Kidney (tissue), 14 donors: ENCODE data around the gene CARMIL3. TPM values are rescaled to one million over a fixed set of nuclear protein-coding genes. Genes with fewer than 3 reads are reported as not detected.

Source experiments
- DNase-seq, 5 donors: peaks; one replicate each; pipeline ENCODE4 v3.0.0-alpha.2; 2013 to 2020
- FAIRE-seq: peaks from 2 replicates; lab custom pipeline; 2012; peaks lifted over from hg19 to GRCh38; lab: Jason Lieb, UNC
- H3K27ac ChIP-seq, 2 donors: one replicate each; pipeline ENCODE4 v1.7.0; 2013; ENCODE audit warnings: low read depth in 2 of 2, low read length in 2 of 2, inconsistent platforms in 1 of 2
- H3K27me3 ChIP-seq: one replicate; pipeline ENCODE4 v1.7.1; 2013; ENCODE audit warnings: low read length, inconsistent platforms; ENCODE audit not compliant: control insufficient read depth, insufficient read depth
- H3K36me3 ChIP-seq, 3 donors: one replicate each; pipeline versions ENCODE4 v1.7.0 to v1.7.1; 2013; ENCODE audit warnings: low read length in 3 of 3, control low read depth in 1 of 3, inconsistent platforms in 1 of 3; ENCODE audit not compliant: insufficient read depth in 3 of 3, control insufficient read depth in 2 of 3
- H3K4me1 ChIP-seq, 3 donors: one replicate each; pipeline versions ENCODE4 v1.7.0 to v1.7.1; 2013; ENCODE audit warnings: low read length in 3 of 3, inconsistent platforms in 1 of 3, low read depth in 1 of 3; ENCODE audit not compliant: control insufficient read depth in 2 of 3, insufficient read depth in 2 of 3
- H3K4me3 ChIP-seq, 3 donors: one replicate each; pipeline versions ENCODE4 v1.7.0 to v1.8.1; 2013; ENCODE audit warnings: low read length in 3 of 3, control low read depth in 1 of 3, inconsistent platforms in 1 of 3
- H3K9ac ChIP-seq, 3 donors: one replicate each; pipeline versions ENCODE4 v1.7.0 to v1.7.1; 2013; ENCODE audit warnings: low read length in 3 of 3, control low read depth in 1 of 3, inconsistent platforms in 1 of 3
- H3K9me3 ChIP-seq, 3 donors: one replicate each; pipeline versions ENCODE4 v1.7.0 to v1.7.1; 2013; ENCODE audit warnings: low read length in 3 of 3, control low read depth in 1 of 3, inconsistent platforms in 1 of 3; ENCODE audit not compliant: control insufficient read depth in 2 of 3, insufficient read depth in 1 of 3
- CTCF ChIP-seq: IDR thresholded peaks from 3 replicates; pipeline ENCODE4 v1.5.1; 2012; ENCODE audit warnings: mild to moderate bottlenecking, moderate library complexity, borderline replicate concordance; ENCODE audit not compliant: insufficient read depth; ENCODE audit errors: extremely low read depth
- intact Hi-C: fragments of 100-400 bp; cut with DNase I; formaldehyde crosslinking; loops from one replicate; pipeline ENCODE4 v1.11.1; 2022
- polyA plus RNA-seq: library from polyadenylated mRNA; stranded (reverse); fragments of 350-450 nt; fragmentation: Illumina TruSeq; extraction: RNeasy Lipid Tissue Mini Kit (QIAGEN cat#74804); gene quantifications from one replicate; pipeline ENCODE4 v1.2.3, GENCODE V29; 2014; ENCODE audit warnings: low read depth, low replicate concordance; ENCODE audit not compliant: insufficient read depth
- total RNA-seq: library from RNA; stranded (reverse); fragmentation: NEBNext Ultra II Directional; extraction: Animal tissue kit (Norgen Biotek cat#: 25700); gene quantifications from one replicate; pipeline ENCODE4 v1.2.1, GENCODE V29; 2021
- donor health status: control.
- donor health status: control.
- donor health status: control.
- donor health status: control.
- donor health status: control.
- donor health status: DM: yes; HTN: yes; CAD: no.
- donor health status: Normal renal cell carcinoma (clear cell type).

The CARMIL3 gene
- total and polyA plus RNA-seq, 2 donors from 2014 or later, result 1.4 to 1.5 TPM

GRCh38 chr14:24080888-24081738 is 29.3 kb downstream of the CARMIL3 start:
- Histone ChIP-seq H3K27me3 (no peaks in the 10 kb centered on the region), H3K36me3 (no peaks in the 10 kb centered on the region), H3K9ac (peak overlapping the region in 1 of 3 donors; percentile 66), H3K4me1 (peaks cover 3 to 5% (median 5%) of the 10 kb centered on the region in 3 donors), H3K9me3 (no peaks in the 10 kb centered on the region), H3K27ac (peak overlapping the region; percentile 32 to 76), H3K4me3 (peak overlapping the region; percentile 35 to 56 (median 52))
- DNase-seq, result peak; percentile 51 to 90 (median 61)
- no peak for FAIRE-seq
- intact Hi-C loops, result no loop called here
- no peak for TF ChIP-seq CTCF

GRCh38 chr14:24081739-24082211 is 30.0 kb downstream of the CARMIL3 start:
- peak overlapping the region in 1 of 3 donors; percentile 9 for H3K9ac ChIP-seq
- H3K27ac ChIP-seq, result peak overlapping the region in 1 of 2 donors; percentile 57

GRCh38 chr14:24082411-24083080 is 30.7 kb downstream of the CARMIL3 start:
- TF ChIP-seq CTCF, result no peak
- H3K36me3 ChIP-seq, result no peaks in the 10 kb centered on the region
- peaks cover 3 to 5% (median 5%) of the 10 kb centered on the region in 3 donors for H3K4me1 ChIP-seq
- H3K27ac ChIP-seq, result no peak overlapping the region
- FAIRE-seq, result no peak
- H3K4me3 ChIP-seq, result no peak overlapping the region
- DNase-seq, result peak in 1 of 5 donors; percentile 63
- no peak overlapping the region for H3K9ac ChIP-seq
- intact Hi-C loops, result no loop called here
- H3K27me3 ChIP-seq, result no peaks in the 10 kb centered on the region
- no peaks in the 10 kb centered on the region for H3K9me3 ChIP-seq

More at GRCh38 chr14:24081739-24082211, 30.0 kb downstream of the CARMIL3 start:
- TF ChIP-seq CTCF, result no peak
- Histone ChIP-seq H3K9me3 (no peaks in the 10 kb centered on the region), H3K36me3 (no peaks in the 10 kb centered on the region), H3K4me3 (peak overlapping the region in 1 of 3 donors; percentile 56), H3K27me3 (no peaks in the 10 kb centered on the region), H3K4me1 (peaks cover 3 to 5% (median 5%) of the 10 kb centered on the region in 3 donors)
- intact Hi-C loops, result no loop called here
- DNase-seq, result peak in 2 of 5 donors; percentile 15 to 22
- no peak for FAIRE-seq
